GM21367 (cell line): Measurements from ENCODE around the gene GRIK3.
"Not testable (repeated sequence)": the region's sequence is repeated elsewhere in the genome, so short reads cannot be mapped to it uniquely, and the experiment has no call there.

Source experiments
- ATAC-seq: cut with Tn5 transposase; IDR thresholded peaks from one replicate; pipeline ENCODE4 v1.9.1; 2021; ENCODE audit not compliant: unreplicated experiment

GRIK3 gene

DNA sequence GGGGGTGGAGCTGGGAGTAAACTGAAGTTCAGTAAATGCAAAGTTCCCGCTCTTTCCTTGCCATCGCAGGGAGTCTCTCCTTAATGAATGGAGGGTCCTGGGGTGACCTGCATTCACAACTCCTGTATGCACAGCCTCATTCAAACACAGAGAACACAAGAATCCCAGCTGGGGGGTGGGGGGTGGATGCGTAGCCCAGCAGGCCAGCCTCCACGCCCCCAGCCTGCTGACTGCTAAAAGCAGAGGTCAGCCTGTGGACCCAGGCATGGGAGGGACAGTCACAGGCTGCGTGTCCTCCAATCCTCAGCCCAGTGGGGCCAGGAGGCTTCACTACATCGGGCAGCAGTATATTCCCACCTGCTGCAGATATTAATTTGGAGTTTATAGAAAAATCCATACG lies 263.1 kb downstream of the GRIK3 start:
- no peak for ATAC-seq

DNA sequence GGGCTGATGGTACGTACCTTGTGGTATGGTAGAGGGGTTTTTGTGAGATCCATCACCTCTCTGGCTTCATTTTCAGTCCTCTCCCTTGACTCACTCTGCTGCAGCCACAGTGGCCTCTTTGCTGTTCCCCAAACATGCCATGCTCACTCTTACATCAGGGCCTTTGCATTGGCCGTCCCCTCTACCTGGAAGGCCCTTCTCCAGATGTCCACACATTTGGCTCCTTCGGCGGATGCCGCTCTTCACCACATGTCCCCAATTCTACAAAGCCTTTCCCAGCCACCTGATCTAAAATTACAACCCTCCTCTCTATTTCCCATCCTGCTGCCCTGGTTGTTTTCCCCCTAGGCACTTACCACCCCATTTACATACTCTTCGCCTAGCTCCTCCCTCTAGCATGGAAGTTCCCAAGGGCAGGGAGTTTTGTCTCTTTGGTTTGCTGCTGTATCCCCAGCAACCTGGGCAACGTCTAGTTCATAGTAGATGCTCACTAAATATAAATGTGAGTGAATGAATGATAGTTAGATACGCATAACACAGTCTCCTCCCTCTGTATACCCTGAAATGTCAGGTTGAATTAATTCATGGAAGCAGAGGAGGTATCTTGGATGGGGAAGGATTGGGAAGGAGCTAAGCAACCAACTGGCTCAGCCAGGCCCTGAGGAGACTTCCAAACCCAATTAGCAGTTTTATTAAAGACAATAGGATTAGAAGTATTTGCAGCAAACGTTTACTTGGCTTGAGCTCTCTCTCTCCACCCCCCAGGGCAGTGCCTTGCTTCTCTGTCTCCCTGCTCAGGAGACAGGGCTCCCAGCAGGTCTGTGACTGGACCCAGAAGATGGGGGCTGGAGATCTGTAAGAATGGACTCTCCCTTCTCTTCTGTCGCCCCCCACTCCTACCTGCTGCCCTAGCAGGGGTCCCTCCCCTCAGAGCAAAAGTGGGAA lies 264.2 kb downstream of the GRIK3 start:
- no peak for ATAC-seq

DNA sequence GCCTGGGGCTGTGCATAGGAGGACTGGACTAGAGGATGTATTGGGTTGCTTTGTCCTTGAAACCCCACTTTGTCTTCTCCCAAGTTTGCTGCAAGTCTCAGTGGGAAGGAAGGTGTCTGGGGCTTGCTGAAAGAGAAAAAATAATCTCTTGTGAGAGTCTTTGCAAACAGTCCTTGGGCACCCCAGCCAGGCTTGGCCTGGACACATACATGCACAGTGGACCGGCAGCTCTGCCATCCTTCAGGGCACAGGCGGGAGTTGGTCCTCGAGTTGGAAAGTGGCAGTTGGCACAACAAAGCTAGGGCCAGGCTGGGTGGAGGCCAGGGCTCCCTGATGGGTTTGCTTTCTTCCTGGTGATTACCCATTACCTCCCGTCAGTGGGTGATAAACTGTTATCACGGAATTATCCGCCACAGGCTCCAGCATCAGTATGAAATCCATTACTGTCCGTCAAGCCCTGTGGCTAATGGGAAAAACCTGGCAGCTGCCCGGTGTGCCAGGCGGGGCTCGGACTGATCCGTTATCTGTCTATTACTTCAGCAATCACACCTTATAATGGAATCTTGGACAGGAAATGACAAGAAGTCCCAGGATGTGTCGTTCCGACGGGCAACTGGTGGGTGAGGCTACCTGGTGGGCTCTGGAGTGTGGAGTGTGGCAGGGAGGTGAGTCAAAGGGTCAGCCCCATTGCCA lies 265.7 kb downstream of the GRIK3 start:
- ATAC-seq = no peak

DNA sequence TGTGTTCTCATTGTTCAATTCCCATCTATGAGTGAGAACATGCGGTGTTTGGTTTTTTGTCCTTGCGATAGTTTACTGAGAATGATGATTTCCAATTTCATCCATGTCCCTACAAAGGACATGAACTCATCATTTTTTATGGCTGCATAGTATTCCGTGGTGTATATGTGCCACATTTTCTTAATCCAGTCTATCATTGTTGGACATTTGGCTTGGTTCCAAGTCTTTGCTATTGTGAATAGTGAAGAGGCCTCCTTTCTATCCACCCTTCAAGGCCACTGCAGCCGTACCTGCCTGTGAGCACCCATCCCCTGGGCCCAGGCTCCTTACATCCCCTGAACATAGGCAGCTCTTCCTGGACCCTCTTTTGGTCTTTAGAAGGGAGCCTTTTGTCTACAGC lies 266.9 kb downstream of the GRIK3 start:
- ATAC-seq = not testable (repeated sequence)

DNA sequence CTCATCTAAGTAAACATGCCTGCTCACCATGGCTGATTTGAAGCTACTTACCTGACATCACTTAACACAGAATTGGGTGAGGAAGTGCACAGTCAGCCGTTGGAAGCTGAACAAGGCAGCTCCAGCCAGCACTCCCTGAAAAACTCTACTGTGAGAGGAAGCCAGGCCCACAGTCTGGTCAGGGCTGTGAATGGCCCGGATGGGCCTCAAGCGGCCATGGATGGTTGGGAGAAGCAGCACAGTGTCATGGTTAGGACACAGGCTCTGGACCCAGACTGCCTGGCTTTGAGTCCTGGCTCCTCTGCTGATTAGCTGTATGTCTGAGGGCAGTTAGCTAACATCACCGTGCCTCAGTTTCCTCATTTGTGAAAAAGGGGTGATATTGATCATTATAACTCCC lies 267.8 kb downstream of the GRIK3 start:
- no peak for ATAC-seq

DNA sequence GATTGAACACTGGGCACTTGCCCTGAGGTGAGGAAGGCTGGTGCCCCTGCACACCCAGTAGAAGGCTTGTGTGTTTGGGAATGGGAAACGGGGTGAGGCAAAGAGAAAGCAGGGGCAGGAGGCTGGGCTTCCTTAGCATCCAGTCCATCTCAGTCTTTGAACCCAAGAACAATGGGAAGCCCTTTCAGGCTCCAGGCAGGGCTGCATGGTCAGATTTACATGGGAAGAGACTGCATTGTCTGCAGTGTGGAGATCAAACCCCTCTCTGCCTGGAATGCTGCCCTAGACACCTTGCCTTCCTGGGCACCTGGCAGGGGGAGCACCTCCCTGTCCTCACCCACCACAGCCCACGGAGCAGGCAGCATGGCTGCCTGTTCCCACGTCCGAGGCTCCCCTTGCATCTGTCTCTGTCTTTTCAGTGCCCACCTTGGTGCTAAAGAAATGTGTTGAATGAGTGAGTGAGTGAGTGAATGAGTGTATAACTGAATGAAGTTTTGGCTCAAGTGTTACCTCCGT lies 268.5 kb downstream of the GRIK3 start:
- ATAC-seq = no peak

DNA sequence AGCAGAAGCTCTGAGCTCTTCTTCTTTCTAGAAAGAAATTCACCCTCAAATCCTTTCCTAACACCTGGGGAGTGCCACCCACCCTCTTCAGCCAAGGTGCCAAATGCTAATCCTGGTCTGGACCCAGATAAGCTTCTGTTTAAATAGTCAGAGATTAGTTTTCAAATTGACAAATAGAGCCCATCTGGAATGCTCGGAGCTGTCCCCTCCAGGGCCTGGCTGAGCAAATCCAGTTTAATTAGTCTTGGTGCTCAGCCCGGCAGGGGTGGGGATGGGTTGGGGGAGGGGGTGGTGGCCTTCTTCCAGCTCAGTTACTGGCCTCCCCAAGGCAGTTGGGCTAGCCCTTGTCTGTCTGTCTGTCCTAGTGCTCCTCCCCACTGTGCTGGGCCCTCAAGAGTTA lies 269.5 kb downstream of the GRIK3 start:
- ATAC-seq = no peak

DNA sequence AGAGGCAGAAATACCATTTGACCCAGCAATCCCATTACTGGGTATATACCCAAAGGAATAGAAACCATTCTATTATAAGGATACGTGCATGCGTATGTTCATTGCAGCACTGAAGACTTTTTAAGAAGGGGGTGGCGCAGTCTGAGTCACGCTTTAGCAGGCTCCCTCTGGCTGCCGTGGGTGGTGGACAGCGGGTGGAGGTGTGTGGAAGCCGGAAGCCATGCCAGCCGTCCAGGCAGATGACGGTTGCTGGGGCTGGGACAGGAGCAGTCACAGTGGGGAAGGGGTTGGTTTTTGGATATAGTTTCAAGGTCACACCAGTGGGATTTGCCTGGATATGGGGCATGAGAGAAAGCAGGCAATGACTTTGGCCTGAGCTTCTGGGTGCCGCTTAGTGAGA lies 270.5 kb downstream of the GRIK3 start:
- ATAC-seq = no peak

DNA sequence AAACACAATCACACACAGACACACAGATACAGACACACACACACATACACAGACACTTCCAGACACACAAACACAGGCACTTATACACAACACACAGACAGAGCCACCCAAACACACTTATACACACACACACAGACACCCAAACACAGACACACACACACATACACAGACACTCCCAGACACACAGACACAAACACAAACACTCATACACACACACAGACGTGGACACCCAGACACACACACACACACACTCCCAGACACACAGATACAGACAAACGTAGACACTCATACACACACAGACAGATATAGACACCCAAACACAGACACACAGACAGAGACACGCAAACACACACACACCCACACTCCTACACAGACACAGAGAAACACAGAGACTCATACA lies 272.1 kb downstream of the GRIK3 start:
- ATAC-seq = no peak

DNA sequence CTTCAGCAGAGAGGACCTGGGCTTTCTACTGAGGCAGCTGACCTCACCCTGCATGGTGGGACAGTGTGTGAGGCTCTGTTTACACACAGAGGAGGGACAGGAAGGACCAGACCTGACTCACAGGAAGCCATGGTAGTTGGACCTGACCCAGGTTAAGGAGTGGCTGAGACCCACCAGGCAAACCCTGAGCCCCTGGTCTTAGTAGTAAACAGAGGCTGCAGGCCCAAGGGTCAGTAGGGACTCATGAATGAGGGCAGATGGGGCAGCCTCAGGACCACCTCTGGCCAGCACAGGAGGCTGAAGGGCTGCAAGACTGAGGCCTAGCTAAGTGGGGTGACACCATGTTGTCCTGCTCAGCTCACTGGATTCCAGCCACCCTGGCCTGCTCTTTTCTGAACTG lies 273.2 kb downstream of the GRIK3 start:
- ATAC-seq = no peak

DNA sequence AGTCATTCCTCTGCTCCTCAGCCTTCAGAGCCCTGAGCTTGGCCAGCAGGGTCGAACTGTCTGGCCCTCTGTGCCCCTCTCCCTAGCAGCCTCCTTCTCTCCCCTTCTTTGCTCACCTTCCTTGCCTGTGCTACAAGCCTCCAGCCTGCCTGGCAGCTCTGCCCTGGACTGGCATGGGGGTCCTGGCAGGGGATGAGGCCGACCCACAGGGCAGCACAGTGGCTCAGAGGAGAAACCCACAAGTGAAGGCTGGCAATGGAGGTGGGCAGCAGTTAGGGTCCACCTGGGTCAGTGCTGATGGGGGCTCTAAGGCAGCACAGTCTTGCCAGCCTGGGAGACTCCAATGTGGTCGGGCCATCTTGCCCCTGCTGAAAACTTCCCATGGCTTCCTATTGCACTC lies 274.2 kb downstream of the GRIK3 start:
- no peak for ATAC-seq

DNA sequence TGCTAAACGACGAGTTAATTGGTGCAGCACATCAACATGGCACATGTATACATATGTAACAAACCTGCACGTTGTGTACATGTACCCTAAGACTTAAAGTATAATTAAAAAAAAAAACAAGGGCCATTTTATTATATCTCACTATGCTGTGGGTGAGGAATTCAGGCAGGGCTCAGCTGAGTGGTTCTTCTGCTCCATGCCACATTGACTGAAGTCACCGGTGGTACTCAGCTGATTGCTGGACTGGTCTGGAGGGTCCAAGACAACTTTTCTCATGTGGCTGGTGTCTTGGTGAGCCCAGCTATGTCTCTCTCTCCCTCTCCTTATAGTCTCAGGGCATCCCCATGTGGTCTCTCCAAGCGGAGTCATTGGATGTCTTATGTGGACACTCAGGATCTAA lies 275.0 kb downstream of the GRIK3 start:
- no peak for ATAC-seq

DNA sequence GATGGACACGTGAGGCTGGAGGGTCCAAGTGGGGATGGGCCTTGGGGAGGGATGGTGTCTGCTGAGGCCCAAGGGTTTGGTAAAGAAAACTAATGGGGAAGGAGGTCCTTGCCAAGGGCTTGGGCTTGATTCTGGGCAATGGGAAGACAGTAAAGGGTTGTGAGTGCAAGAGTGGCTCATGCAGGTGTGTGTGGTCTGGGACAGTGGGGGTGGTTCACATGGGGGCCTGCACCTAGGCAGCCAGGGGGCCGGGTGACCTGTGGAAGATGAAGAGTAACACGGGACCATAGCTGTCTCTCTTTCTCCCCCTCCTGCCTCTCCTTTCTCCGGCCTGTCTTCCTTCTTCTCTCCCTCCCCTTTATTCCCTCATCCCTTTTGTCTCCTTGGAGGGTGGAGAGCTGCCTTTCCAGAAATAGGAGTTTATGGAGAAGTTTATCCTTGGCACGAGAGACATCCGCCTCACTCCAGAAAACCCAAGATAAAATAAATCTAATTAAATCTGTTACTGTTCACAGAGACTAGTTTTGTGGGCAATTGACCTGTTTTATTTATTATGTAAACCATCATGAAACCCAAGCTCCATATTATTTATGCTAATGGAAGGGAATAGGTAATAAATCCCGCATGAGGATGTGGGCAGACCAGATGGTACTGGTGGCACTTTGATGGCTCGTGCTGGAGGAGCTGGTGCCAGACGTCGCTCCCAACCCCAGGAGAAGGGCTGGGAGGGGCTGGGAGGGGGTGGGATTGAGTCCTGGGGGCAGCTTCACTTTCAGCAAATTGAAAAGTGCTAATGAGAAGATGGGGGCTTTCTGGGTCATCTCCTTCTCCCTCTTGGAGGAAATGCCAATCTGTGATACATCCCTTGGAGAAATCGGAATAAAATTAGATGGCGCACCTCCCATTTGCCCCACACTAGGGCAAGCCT lies 278.7 kb downstream of the GRIK3 start:
- ATAC-seq = no peak

DNA sequence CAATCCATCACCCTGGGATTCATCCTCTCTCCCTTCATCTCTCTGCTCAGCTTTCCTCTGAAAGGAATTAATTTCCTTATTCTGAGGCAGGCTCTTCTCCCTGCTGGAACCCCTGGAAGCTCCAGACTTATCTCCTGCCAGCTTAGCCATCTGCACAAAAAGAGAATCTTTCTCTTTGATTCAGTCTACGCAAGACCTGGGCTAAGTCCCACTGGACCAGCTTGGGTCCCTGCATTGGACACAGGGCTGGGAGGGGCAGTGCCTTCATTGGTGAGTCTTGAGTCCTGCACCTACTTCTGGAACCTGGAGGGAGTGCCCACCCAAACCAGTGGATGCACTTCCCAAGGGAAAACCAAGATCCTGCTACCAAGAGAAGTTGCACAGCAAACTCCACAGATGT lies 279.9 kb downstream of the GRIK3 start:
- ATAC-seq = no peak

DNA sequence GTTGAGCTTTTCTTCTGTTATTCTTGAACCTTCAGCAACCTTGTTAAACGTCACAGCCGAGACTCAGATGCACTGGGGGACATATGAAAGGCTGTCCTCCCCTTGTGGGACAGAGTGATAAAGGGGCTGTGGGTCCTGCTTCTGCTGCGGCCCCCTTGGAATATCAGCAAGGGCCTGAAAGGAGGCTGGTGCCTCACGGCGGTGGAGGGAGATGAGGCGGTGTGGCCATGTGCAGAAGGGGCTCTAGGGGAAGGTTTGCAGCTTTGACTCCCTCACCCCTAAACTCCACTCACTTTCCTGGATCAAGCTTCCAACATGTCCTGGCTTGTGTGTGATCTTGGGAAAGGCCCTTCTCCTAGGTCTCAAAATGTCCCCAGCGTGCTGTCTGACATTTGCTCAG lies 280.9 kb downstream of the GRIK3 start:
- no peak for ATAC-seq

DNA sequence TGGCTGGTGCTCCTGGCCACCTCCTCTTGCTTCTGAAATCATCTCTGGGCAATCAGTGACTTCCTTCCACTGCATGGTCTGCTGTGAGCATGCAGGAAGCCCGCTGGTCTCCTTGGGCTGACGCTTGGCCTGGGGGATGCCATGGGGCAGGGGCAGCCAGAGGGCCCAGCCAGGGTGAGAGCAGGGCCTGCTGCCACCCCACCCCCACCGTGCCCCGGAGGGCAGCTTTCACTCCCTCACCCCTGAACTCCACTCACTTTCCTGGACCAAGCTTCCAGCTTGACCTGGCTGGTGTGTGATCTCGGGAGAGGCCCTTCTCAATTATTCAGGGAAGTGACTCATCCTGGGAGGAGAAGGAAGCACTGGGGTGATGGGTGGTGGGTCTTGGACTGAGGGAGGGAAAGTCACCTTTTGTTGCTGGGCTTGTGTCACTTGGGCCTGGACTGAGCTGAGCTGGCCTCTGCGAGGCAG lies 281.4 kb downstream of the GRIK3 start:
- ATAC-seq = no peak

DNA sequence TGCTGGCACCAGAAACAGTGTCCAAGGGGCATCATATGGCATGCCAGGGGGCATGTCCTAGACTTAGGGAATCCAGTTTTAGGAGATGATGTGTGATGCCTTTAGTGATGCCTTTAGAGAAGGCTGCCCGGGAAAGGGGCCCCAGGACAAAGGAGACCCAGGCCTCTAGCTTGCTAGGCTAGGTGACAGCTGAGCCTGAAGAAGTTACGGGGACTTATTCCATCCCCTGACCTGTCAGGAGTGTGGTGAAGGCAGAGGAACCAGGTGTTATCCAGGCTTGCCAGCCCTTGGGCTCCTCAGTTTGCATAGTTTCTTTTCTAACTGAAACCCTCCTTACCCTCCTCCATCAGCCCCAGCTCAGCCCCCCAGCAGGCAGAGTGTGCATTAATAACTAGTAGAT lies 281.9 kb downstream of the GRIK3 start:
- no peak for ATAC-seq

DNA sequence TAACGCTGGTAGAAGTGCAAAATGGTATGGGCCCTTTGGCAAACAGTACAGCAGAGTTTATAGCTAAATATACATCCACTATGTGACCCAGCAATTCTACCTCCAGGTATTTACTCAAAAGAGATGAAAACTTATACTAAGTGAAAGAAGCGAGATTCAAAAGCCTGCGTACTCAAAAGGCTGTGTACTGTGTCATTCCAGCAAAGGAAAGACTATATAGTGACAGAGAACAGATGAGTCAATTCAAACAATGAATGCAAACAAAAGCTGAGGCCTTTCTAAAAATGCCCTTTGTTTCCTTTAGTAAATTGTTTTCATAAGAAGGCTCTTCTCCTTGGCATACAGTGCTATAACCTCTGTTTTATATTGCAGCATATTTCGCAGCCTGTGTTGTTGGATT lies 282.8 kb downstream of the GRIK3 start:
- no peak for ATAC-seq

DNA sequence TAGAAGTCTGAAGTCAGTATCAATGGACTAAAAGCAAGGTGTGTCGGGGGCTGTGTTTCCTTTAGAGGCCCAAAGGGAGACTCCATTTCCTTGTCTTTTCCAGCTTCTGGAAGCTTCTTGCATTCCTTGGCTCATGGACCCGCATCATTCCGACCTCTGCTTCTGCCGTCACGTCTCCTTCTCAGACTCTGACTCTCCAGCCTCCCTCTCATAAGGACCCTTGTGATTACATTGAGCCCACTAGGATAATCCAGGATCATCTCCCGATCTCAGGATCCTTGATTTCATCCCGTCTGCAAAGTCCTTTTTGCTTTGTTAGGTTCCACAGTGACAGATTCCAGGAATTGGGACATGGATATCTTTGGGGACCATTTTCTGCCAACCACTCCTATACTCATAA lies 285.8 kb downstream of the GRIK3 start:
- ATAC-seq = no peak
